GM21528 (cell line): ENCODE measurements around the gene RMDN2.
"Not testable (repeated sequence)": the region's sequence is repeated elsewhere in the genome, so short reads cannot be mapped to it uniquely, and the experiment has no call there.

Experiments used
- ATAC-seq: cut with Tn5 transposase; IDR thresholded peaks from one replicate; pipeline ENCODE4 v1.9.1; 2021; ENCODE audit warnings: mild to moderate bottlenecking, moderate library complexity; ENCODE audit not compliant: unreplicated experiment, low FRiP score

The RMDN2 gene

DNA sequence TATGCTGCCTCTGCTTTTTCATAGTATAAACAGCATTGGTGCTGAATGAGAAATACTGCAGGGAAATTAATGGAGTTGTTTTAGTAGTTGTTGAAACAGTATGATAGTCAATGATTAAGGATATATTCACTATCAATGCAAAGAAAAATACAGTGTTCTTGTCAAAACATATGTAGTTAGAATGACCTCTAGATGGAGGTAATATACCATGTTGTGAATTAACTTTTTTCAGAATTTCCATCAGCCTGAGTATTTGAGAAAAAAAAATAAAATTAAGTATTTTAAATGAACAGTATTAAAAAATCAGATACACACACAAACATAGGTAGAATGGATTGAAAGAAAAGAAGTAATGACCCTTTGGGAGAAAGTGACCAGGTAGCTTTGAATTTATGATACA, 59.5 kb downstream of the RMDN2 start:
- no peak for ATAC-seq

DNA sequence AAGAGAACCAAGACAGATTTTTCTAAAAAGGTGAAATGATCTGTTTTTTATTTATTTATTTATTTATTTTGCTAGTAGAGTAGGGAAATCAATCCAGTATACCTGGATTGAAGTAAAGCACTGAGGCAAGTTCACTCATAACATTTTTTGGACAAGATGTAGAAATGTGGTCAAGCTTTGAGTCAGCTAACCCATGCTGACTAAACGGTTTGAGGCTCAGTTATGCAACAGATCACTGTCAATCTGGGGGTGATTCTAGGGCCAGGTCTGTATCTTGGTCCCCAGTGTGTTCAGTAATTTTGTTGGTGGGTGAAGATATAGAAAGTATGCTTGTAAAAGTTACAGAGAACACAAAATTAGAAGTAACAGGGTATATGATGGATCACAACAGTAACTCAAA, 60.2 kb downstream of the RMDN2 start:
- no peak for ATAC-seq

DNA sequence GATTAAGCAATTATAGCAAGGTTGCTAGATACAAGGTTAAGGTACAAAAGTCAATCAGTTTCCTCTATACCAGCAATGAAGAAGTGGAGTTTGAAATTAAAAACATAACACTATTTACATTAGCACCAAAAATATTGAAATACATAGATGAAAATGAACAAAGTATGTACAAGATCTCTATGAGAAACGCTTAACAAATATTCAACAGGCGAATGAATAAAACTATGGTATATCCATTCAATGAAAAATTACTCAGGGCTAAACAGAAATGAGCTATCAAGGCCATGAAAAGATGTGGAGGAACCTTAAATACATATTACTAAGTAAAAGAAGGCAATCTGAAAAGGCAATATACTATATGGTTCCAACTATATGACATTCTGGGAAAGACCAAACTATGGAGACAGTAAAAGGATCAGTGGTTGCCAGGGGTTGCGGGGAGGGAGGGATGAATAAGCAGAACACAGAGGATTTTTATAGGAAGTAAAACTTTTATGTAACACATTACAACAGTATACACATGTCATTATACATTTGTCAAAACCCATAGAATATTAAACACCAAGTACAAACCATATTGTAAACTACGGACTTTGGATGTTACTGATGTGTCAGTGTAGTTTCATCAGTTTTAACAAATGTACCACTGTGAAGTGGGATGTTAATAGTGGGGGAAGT, 62.1 kb downstream of the RMDN2 start:
- ATAC-seq = no peak

DNA sequence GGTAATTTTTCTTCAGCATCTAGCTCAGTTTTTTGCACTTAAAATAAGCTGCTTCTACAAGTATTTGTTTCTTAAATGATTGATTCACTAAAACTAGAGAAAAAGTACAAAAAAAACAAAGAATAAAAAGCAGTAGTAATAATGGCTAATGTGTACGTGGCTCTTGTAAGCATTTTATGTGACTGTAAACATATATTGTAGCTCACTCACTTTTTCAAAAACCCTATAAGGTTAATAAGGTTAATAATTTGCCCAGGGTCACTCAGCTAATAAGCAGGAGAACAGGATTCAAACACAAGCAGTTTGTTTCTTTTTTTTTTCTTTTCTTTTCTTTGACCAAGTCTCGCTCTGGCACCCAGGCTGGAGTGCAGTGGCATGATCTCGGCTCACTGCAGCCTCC, 67.5 kb downstream of the RMDN2 start:
- no peak for ATAC-seq

DNA sequence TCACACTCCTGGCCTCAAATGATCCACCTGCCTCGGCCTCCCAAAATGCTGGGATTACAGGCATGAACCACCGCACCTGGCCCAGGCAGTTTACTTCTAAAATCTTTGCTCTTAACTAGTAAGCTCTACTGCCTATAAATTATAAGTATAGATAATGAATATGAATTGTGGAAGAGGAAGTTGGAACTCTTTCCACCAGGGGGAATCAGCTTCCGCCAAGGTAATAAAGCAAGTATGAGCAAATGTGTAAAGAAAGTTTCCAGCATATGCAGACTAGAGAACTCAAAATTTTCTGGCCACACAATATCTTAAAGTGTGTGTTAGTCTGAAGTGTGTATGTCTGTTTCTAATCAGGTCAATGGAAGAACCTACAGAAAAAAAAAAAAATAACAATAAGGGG, 68.1 kb downstream of the RMDN2 start:
- ATAC-seq = no peak

DNA sequence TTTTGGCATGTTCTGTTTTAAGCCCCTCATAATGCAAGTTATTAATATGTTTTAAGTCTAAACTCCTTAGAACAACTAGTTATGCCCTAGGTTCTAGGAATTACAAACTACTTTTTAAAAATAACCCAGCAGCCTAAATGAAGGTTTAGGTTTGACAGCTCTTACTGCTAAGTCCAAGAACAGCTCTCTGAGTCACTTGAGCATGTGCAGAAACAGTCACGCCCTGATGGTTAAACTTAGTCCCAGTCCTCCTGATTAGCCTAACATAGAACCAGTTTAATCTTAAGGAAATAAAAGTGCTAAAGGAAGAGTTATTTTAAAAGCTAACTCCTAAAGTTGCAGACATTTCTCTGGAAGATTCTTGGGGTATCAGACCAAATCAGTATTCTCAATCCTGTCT, 72.5 kb downstream of the RMDN2 start:
- no peak for ATAC-seq

DNA sequence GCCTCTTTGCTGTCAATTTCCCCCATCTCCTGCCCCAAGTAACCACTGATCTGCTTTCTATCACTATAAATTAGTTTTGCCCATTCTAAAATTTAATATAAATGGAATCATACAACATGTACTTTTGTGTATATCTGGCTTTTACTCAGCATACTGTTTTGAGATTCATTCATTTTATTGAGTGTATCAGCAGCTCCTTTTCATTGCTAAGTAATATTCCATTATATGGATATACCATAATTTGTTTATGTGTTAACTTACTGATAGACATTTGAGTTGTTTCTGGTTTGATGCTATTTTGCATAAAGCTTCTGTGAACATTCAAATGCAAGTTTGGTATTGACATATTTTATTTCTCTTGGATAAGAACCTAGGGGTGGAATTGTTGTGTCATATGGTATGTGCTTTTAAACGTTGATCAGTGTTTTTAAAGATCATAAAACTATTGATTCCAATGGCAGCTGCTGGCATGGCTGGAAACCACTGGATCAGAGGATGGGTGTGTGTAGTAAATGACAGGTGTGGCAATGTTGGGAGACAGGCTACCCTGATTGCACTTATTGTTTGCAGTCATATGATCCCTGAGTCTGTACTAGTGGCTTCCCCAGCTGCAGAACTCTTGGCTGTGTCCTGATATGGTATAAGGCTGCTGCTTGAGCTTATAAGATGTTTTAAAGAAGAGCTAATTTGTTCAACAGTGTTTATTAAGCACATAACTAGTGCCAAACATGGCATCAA, 75.6 kb downstream of the RMDN2 start:
- ATAC-seq = no peak

DNA sequence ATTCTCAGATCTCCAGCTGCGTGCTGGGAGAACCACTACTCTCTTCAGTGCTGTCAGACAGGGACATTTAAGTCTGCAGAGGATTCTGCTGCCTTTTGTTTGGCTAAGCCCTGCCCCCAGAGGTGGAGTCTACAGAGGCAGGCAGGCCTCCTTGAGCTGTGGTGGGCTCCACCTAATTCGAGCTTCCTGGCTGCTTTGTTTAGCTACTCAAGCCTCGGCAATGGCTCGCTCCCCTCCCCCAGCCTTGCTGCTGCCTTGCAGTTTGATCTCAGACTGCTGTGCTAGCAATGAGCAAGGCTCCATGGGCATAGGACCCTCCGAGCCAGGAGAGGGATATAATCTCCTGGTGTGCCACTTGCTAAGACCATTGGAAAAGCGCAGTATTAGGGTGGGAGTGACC, 85.1 kb downstream of the RMDN2 start:
- ATAC-seq = not testable (repeated sequence)

DNA sequence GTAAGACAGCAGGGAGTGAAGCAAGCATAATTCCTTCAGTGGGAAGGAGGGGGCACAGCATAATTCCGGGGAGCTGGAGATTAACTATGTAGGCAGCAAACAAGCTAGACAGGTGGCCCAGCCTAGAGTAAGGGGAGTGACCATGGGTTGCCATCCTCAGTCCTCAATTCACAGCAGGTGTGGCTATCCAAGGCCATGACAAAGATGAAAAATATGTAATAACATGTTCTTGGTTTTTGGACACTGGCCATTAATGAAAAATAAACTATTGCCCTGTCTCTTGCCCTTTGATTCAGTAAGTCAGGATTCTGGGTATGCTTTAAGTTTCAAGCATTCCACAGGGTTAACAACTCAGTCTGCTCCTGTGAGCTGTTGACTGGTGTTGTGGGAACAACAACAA, 85.9 kb downstream of the RMDN2 start:
- no peak for ATAC-seq

DNA sequence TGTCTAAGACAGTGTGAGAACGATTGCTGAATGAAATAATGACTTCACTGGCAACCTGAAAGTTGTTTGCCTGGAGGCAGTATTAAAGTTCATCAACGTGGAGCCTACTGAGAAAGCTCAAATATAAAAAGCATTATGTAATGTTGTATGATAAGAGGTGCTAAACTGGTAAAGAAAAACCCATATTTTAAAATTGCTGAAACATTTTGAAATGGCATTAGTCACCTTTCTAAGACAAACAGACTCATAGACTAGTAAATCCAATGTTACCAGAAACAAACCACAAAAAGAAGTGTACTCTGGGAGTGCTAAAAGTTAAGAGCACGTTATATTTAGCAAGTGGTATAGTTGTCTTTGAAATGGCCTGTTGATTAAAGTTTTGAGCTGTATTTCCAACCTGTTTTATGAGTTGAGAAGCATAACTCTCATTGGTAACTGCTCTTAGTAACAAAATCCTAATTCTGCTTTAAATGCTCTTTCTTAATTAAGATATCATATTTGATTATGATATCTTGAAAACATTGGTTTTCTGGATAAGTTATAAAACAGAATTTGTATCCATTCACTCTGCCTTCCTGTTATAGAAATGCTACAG, 88.2 kb downstream of the RMDN2 start:
- ATAC-seq = no peak

DNA sequence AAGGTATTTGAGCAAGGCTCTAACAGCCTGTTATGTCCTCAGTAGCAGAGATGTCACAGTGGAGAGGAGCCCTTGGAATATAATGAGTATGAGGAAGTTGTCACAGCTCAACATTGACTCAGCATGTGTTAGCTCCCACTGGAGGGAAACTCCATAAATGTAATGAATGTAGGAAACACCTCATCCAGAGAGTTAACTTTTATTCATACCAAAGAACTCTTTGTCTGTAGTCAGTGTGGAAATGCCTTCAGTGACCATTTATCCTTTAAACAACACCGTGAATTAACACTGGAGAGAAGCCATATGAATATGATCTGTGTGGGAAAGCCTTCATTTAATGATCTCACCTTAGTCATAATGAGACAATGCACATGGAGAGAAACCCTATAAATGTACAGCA, 91.1 kb downstream of the RMDN2 start:
- ATAC-seq = no peak

DNA sequence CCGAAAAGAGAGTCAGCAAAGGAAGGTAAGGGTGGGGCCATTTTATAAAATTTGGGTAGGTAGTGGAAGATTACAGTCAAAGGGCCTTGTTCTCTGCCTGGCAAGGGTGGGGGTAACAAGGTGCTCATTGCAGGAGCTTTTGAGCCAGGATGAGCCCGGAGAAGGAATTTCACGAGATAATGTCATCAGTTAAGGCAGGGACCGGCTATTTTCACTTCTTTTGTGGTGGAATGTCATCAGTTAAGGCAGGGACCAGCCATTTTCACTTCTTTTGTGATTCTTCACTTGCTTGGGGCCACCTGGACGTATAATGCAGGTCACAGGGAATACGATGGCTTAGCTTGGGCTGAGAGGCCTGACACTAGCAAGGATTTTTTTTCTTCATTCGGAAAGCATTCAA, 92.7 kb downstream of the RMDN2 start:
- ATAC-seq = no peak

DNA sequence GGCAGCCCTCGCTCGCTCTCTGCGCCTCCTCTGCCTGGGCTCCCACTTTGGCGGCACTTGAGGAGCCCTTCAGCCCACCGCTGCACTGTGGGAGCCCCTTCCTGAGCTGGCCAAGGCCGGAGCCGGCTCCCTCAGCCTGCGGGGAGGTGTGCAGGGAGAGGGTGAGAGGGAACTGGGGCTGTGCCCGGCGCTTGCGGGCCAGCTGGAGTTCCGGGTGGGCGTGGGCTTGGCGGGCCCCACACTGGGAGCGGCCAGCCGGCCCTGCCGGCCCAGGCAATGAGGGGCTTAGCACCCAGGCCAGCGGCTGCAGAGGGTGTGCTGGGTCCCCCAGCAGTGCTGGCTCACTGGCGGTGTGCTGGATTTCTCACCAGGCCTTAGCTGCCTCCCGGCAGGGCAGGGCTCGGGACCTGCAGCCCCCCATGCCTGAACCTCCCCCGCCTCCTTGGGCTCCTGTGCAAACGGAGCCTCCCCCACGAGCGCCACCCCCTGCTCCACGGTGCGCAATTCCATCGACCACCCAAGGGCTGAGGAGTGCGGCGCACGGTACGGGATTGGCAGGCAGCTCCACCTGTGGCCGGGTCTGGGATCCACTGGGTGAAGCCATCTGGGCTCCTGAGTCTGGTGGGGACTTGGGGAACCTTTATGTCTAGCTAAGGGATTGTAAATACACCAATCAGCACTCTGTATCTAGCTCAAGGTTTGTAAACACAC, 95.4 kb downstream of the RMDN2 start:
- not testable (repeated sequence) for ATAC-seq

DNA sequence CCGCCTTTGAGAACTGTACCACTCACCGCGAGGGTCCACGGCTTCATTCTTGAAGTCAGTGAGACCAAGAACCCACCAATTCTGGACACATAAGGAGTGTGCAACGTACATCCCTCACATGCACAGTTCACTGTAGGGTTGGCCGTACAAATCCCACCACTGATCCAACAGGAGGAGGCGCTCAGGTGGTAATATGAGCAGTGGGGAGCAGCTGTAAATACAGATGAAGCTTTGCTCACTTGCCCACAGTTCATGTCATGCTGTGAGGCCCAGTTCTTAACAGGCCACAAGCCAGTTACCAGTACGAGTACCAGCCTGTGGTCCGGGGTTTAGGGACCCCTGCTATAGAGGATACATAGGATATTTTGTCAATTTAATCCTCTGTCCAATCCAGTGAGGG, 96.5 kb downstream of the RMDN2 start:
- no peak for ATAC-seq

DNA sequence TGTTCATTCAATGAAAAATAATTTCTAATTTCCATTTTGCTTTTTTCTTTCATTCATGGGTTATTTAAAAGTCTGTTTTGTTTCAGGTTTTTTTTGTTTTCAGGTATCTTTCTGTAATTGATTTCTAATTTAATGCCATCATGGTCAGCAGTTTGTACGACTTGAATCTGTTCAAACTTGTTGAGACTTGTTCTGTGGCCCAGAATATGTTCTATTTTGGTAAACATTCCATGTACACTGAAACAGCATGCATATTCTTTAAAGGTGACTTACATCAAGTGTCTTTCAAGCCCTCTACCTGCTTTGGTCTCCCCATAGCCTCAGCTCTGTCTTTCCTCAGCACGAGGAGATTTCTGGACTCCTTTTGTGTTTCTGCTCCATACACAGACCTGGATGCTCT, 101.8 kb downstream of the RMDN2 start:
- no peak for ATAC-seq

DNA sequence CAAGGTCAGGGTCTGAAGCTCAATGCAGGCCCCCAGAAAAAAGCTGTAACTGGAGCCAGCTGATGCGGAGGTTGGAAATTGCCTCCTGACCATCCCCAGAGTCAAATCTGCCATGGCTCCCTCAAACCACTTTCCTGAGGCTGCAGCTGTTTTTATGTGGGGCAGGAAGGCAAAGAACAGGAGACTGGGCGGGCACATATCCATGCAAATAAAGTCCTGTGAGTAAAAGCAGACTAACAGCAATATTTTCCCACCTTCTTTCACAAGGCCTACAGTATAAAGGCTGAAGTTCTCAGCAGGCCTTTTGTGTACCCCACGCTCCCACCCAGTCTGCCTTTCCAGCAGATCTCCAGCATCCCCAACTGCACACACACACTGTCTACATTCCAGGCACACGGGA, 103.7 kb downstream of the RMDN2 start:
- ATAC-seq = no peak

DNA sequence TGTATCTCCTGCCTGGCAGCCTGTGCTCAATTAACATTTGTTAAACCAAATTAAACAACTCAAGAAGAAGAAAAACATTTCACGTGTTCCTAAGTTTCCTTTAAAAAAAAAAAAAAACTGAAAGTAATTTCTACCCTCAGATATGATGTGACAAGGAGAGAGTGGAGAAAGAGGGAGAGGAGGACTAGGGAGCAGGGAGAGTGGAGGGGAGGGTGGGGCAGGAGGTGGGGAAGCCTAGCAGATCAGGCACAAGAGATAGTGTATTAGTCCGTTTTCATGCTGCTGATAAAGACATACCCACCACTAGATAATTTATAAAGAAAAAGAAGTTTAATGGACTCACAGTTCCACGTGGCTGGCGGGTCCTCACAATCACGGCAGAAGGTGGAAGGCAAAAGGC, 104.4 kb downstream of the RMDN2 start:
- ATAC-seq = no peak

DNA sequence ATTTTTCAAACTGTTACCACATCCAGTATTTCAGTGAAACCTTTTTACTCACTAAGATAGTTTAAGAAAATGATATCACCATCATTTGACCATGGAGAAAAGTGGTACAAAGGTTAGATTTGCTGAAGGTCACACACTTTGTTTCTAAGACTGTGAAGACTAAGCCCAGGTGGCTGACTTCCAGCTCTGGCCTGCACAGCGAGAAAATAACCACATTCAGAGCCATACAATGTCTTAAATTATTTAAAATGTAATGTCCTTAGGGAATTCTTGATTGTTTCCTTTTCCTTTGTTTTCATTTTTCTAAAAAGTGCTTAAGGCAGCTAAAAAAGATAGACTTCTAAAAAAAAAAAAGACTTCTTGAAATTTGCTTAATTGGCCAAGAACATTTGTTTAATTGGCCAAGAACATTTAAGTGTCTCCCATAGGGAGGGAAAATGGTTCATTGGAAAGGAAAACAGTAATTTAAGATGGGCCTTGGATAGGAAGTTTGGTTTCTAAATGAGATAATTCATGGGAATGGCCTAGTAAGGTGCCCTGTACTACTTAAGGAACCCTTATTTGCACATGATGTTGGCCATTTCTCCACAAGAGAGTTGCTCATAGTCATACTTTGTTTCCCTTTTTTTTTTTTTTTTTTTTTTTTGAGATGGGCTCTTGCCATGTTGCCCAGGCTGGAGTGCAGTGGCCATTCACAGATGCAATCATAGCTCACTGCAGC, 105.7 kb downstream of the RMDN2 start:
- no peak for ATAC-seq

DNA sequence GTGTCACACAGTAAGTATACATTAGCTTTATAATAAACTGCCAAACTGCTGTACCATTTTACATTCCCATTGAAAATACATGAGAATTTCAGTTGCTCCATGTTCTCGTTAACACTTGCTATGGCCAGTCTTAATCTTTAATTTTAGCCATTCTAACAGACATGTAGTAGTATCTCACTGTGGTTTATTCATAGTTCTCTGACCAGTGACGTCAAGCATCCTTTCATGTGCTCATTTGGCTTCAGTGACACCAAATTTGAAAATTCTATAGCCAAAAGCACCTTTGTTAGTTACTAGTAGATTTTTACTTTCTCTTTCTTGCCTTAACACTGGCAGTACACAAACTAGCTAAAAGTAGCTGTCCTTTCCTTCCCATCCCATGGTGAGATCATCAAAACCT, 107.9 kb downstream of the RMDN2 start:
- no peak for ATAC-seq

DNA sequence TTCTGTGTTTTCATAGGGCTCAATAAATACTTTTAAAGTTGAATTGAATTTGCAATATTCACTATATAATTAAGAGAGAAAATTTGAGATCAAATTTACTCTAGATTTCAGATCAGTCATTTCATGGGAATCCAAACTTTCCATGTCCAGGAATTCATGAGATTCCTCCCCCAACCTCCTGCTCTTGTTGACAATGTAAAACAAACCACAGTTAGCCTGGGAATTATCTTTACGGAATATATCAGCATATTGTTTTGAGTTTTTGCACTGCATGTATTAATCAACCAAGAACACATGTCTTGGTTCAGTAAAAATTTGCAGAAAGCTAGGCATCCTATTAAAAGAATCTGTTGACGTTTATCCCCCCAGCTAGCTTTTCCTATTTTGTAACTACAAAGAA, 108.6 kb downstream of the RMDN2 start:
- no peak for ATAC-seq

DNA sequence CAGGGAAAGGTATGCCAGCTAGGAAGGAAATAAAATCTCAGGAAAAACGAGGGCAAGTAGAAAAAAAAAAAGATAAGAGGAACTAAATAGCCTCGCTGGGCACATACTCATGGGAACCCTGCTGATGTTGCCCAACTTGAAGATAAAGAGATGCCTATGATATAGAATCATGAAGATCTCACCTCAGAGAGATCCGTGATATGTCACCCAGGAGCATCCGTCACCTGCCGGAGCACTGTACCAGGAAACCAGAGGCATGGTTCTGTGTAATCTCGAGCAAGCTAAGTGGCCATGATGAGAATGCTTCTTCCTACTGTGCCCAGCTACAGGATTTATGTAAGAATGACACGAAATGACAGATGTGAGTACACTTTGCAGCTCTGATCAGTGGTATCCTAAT, 110.9 kb downstream of the RMDN2 start:
- ATAC-seq = no peak
